LNCaP clone FGC (cell line): Measurements from ENCODE around the gene RNF166.

Experiments
- DNase-seq: peaks from one replicate; pipeline ENCODE4 v3.0.0-alpha.2; 2011; ENCODE audit warnings: low read depth
- H3K4me3 ChIP-seq: 2 replicates; pipeline ENCODE4 v1.5.1; 2011; ENCODE audit warnings: mild to moderate bottlenecking, low read depth, low read length, control low read depth
- TF ChIP-seq, protein P1 (sequence below): IDR thresholded peaks from 2 replicates; pipeline ENCODE4 v1.5.1; 2012; ENCODE audit warnings: mild to moderate bottlenecking; ENCODE audit not compliant: control insufficient read depth, insufficient read depth; ENCODE audit errors: extremely low read depth

RNF166 gene

DNA sequence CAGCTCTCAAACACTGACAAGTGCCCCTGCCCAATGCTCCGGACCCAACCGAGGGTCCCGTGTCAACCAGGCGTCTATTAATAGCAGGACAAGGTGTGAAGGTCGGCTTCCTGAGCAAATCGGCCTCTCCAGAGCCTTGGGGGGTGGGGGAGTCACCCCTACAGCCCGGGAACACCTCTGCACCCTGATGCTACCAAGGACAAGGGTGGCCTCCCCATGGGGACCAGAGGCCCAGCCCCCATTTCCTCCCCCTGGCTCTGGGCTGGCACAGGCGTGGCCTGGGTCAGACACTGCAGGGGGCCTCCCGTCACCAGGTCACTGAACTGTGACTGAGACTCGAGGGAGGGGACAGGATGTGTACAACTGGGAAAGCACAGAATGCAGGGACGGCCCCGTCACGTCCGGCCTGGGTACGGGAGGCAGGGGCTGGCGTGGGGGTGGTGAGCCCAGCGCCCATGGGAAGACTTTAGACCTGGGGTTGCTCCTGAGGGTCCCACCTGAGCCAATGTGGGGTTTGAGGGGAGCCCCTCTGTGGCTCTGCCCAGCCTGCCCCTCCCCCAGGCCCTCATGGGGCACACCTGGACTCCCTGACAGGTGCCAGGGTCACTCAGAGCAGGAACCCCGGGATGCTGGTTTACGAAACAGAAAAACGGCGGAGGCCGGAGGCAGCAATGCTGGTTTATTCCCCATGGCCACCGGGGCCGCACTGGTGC, 54.8 kb downstream of the RNF166 start:
- TF ChIP-seq, protein P1, sequence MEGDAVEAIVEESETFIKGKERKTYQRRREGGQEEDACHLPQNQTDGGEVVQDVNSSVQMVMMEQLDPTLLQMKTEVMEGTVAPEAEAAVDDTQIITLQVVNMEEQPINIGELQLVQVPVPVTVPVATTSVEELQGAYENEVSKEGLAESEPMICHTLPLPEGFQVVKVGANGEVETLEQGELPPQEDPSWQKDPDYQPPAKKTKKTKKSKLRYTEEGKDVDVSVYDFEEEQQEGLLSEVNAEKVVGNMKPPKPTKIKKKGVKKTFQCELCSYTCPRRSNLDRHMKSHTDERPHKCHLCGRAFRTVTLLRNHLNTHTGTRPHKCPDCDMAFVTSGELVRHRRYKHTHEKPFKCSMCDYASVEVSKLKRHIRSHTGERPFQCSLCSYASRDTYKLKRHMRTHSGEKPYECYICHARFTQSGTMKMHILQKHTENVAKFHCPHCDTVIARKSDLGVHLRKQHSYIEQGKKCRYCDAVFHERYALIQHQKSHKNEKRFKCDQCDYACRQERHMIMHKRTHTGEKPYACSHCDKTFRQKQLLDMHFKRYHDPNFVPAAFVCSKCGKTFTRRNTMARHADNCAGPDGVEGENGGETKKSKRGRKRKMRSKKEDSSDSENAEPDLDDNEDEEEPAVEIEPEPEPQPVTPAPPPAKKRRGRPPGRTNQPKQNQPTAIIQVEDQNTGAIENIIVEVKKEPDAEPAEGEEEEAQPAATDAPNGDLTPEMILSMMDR: no peak
- no peak overlapping the region for H3K4me3 ChIP-seq
- DNase-seq: no peak

DNA sequence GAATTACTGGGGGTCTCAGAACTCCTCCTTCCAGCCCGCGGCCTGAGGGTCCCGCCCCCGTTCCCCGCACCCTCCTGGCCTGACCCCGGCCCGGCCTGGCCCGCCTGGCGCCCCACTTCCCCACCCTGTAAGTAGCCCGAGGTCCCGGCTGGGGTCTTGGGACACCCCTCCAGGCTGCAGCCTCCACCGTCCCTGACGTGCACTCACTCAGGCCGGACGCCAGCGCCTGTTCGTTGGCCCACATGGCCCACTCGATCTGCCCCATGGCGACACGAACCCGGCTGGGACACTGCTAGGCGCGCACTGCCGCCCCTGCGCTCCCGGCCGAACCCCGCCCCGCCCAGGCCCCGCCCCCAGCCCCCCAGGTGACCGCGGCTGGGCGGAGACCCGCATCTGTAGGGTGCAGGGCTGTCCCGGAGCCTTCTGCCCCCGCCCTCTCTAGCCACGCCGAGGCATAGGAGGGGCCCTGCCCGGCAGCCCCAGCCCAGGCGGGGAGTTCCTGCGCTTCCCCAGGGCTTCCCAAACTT, 55.4 kb downstream of the RNF166 start, which contains the start of gene CYBA:
CYBA (minus strand) TSS at position 305 of the 527 bp plus-strand sequence; CDS start at position 265, 40 bp downstream.
- TF ChIP-seq, protein P1: no peak
- H3K4me3 ChIP-seq: no peak within 1 kb of the TSS
- DNase-seq: no peak

DNA sequence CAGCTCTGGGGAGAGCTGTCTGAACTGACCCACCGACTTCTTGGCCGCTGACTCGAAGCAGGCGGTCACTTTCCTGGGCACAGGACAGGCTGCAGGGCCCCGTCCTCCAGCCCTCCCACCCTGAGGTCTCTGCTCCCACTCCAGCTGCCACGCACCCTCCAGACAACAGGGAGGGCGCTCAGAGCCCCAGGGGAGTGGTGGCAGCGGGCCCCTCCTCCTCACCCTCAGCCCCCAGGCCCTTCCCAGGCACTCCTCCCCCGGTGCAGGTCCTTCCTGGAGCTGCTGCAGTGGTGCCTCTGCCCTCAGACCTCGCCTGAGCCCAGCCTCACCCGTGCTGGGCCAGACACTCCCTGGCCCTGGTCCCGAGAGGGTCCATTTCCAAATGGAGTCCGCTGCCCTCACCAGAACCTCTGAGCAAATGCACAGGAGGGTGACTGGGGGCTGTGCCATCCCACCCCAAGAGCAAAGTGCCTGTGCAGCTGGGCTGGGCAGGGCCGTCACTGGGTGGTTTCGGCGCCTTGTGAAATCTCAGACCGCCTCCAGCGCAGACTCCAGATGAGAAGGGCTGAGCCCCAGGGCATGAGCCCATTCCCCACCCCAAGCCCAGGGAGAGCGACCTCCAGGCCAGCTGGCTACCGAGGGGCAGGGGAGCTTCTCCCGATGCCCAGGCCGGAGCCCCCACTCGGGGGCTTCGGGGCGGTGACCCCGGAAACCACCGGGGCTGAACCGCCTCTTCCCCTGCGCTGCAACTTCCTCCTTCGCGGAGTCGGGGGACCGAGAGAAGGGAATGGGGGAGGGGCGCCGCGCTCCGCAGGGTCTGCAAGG, 56.1 kb downstream of the RNF166 start:
- TF ChIP-seq, protein P1: no peak
- no peak overlapping the region for H3K4me3 ChIP-seq
- no peak for DNase-seq

DNA sequence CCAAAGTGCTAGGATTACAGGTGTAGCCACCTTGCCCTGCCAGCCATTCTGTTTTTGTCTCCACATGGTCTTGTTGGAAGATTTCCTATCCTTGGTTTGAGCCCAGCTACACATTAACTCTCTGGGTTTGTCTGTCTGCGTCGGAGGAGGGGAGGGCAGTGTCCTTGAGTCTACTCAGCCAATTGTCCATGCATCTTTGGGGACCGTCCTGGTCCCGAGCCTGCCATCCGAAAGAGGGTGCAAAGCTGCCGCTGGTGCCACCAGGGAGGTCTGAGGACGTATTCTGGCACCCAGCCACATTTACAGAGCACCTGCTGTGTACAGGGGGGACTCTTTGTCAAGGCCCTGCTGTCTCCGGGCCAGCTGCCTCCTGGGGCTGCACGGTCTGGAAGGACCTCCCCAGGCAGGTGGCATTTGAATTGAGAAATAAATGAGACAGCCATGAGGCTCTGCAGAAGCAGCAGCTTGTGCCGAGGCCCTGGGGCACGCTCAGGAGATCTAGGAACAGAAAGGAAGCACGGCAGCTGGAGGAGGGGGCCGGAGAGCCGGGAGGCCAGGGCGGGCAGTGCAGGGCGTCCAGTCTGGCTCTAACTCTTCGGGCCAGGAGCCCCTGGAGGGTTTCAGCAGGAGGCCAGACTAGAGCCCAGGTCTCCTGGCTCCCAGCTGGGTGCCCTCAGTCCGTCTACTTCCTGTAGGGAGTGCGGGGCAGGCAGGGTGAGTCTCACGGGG, 56.8 kb downstream of the RNF166 start:
- DNase-seq: no peak
- no peak overlapping the region for H3K4me3 ChIP-seq
- TF ChIP-seq, protein P1: no peak

DNA sequence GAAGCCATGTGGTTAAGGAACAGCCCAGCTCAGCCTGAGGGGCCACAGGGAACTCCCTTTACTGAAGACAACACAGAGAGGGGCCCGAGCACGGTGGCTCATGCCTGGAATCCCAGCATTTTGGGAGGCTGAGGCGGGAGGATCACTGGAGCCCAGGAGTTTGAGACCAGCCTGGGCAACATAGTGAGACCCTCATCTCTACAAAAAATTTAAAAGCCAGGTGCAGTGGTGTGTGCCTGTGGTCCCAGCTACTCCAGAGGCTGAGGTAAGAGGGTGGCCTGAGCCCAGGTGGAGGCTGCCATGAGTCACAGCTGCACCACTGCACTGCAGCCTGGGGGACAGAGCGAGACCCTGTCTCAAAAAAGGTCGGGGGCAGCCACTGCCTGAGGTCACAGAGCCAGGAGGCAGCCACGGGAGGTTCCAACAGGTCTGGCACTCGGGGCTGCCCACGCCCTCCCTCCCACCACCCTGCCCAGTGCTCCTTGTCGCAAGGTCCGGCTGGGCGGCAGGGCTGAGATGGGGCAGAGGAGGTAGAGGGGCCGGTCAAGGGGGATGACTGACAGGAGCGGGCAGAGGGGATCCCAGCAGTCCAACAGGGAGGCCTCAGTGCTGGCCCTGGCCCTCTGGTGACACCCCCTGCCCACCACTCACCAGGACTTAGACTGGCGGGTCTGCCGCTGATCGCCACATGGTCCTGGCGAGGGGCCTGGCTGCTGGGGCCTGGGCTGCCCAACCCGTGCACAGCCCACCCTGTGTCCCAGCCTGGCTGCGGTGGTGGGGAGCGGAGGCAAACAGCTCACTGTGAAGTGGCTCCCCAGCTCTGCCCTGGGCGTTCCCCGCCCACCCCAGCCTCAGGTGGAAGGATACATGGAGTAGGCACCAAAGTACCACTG, 58.8 kb downstream of the RNF166 start:
- H3K4me3 ChIP-seq: no peak overlapping the region
- TF ChIP-seq, protein P1: no peak
- DNase-seq: no peak
